OCI-LY3 (cell line): ENCODE data around the gene CFAP99.

Experiments
- EZH2phosphoT487 ChIP-seq: fragments of 200-600 bp; shearing (Covaris generic); IDR thresholded peaks from 2 replicates; pipeline ENCODE4 v1.6.1; 2018; ENCODE audit warnings: antibody characterized with exemption, mixed run types, low read depth
- TF ChIP-seq, protein P1 (sequence below): fragments of 200-600, 300-600 bp; sonication (generic); IDR thresholded peaks from 2 replicates; pipeline ENCODE4 v1.5.1; 2014; ENCODE audit warnings: antibody characterized with exemption, low read length, low read depth

- TF ChIP-seq, protein P1, sequence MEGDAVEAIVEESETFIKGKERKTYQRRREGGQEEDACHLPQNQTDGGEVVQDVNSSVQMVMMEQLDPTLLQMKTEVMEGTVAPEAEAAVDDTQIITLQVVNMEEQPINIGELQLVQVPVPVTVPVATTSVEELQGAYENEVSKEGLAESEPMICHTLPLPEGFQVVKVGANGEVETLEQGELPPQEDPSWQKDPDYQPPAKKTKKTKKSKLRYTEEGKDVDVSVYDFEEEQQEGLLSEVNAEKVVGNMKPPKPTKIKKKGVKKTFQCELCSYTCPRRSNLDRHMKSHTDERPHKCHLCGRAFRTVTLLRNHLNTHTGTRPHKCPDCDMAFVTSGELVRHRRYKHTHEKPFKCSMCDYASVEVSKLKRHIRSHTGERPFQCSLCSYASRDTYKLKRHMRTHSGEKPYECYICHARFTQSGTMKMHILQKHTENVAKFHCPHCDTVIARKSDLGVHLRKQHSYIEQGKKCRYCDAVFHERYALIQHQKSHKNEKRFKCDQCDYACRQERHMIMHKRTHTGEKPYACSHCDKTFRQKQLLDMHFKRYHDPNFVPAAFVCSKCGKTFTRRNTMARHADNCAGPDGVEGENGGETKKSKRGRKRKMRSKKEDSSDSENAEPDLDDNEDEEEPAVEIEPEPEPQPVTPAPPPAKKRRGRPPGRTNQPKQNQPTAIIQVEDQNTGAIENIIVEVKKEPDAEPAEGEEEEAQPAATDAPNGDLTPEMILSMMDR = no peak
- no peak for TF ChIP-seq EZH2phosphoT487
Observed at GRCh38 chr4:2470791-2471190, 52.0 kb downstream of the CFAP99 start.
